HT1080 (cell line): Measurements from ENCODE around the gene NAA38. TPM values are rescaled to one million over a fixed set of nuclear protein-coding genes. Genes with fewer than 3 reads are reported as not detected.
"Not testable (repeated sequence)": the region's sequence is repeated elsewhere in the genome, so short reads cannot be mapped to it uniquely, and the experiment has no call there.

Experiments
- DNase-seq: peaks from one replicate; pipeline ENCODE4 v3.0.0-alpha.2; 2015; ENCODE audit warnings: low read depth
- small RNA-seq: library from RNA; depleted of rRNA; stranded (forward); fragments of <200 nt; gene quantifications from one replicate; pipeline ENCODE3, GENCODE V24; 2014
- total RNA-seq: library from RNA; depleted of rRNA; stranded (reverse); fragments of >200 nt; shearing (Covaris generic); gene quantifications from 2 replicates; pipeline ENCODE4 v1.2.3, GENCODE V29; 2014; rRNA removed

NAA38 gene
- total RNA-seq, 1 experiment from 2014 or later, result 98.2 TPM

DNA sequence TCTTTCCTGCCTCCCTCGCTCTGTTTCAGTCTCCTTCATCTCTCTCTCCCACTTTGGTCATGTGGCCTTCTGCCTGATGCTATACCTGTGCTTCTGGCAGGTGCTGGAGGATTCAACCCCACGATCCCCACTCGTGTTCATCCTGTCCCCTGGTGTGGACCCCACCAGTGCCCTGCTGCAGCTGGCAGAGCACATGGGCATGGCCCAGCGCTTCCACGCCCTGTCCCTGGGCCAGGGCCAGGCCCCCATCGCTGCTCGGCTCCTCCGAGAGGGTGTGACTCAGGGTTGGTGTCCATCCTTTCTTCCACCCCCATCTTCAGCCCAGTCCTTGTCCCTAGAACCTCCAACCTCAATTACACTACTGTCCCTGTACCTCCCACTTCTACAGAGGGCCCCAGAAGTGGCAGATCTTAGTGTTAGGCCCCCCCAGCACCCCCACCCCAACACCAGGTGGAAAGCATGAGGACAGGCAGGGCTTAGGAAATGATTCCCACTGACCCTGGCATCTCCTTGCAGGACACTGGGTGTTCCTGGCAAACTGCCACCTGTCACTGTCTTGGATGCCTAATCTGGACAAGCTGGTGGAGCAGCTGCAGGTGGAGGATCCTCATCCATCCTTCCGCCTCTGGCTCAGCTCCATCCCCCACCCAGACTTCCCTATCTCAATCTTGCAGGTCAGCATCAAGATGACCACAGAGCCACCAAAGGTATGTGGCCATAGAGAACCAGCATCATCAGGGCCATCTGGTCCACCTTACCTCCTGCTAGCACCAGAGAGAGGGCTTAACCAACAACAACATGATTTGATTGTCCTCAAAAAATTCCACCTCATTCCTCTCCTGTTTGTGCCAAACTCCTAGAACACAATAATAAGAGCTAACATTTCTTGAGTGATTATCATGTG, 33.1 kb downstream of the NAA38 start:
- DNase-seq, result no peak

DNA sequence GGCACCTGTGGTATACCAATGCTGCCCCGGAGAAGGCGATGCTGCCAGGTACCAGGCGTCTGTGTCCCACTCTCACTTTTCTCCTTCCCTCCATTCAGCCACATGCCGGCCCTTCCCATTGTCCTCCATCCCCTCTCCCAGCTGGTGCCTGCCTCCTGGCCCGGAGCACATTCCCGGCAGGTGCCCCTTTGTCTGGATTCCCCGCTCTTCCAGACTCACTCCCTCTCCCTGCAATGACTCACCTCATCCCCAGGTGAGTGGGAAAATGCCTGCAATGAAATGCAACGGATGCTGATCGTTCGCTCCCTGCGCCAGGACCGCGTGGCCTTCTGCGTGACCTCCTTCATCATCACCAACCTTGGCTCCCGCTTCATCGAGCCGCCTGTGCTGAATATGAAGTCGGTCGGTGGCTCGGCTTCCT, 33.8 kb downstream of the NAA38 start:
- no peak for DNase-seq

DNA sequence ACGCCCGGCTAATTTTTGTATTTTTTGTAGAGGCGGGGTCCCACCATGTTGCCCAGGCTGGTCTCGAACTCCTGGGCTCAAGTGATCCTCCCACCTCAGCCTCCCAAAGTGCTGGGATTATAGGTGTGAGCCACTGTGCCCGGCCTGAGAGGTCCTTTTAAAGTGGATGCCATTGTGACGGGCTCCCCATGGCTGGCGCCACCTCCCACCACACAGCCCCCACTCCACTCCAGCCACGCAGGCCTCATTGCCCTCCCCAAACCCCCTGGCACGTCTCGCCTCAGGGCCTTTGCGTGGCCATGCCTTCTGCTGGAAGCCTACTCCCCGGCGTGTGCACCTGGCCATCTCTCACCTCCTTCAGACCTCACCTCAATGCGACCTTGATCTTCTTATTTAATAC, 35.2 kb downstream of the NAA38 start:
- no peak for DNase-seq

DNA sequence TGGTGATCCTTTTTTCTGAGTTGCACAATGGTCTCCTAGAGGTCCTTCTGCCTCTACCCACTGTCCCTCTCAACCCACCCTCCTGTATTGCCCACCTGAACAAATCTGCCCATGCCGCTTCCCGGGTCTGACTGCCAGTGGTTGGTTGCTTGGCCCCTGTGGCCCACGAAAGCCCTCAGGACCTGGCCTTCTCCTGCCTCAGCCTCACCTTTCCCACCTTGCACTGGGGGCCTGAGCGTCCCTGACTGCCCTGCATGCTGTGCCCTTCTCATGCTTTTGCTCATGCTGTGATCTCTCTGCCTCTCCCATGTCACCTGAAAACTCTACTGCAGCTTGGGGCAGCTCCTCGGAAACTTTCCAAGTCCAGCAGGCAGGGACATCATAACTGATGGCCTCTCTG, 37.1 kb downstream of the NAA38 start:
- DNase-seq, result no peak

DNA sequence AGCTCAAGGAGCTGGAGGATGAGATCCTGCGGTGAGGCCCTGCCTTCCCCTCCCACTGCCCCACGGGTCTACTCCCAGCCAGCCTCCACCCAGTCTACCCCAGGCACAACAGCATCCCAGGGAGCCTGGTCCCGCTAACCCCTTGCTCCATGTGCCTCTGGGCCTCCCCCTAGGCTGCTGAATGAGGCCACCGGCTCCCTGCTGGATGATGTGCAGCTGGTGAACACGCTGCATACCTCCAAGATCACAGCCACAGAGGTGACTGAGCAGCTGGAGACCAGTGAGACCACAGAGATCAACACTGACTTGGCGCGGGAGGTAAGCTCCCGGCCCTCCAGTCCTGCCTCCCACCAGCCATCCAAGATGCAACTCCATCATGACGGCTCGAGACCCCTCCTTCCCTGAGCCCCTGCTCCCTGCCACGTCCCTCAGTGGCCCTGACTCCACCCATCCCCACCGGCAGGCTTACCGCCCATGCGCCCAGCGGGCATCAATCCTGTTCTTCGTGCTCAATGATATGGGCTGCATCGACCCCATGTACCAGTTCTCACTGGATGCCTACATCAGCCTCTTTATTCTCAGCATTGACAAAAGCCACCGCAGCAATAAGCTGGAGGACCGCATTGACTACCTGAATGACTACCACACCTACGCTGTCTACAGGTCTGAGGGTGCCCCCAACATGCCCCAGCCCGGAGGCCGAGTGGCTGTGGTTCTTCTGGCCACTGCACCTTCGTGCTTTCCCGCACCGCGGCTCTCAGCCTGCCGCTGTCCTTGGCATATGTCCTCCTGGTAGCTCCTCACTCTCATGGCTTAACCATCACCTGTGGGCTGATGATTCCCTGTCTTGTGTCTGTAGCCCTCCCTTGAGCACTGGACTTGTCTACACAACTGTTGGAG, 38.4 kb downstream of the NAA38 start:
- no peak for DNase-seq

DNA sequence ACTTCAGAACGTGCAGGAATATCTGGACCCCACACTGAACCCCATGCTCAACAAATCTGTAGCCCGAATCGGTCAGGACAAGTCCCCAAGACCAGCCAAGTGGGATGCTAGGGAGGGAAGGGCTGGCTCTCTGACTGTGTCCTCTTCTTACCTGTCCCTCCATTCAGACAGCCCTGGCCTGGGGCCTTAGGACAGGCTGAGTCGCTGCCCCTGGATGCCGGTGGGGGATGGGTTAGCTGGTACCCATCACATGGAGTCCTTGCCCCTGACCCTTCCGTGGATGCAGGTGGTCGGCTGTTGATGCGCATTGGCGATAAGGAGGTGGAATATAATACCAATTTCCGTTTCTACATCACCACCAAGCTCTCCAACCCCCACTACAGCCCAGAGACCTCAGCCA, 39.3 kb downstream of the NAA38 start:
- no peak for DNase-seq

DNA sequence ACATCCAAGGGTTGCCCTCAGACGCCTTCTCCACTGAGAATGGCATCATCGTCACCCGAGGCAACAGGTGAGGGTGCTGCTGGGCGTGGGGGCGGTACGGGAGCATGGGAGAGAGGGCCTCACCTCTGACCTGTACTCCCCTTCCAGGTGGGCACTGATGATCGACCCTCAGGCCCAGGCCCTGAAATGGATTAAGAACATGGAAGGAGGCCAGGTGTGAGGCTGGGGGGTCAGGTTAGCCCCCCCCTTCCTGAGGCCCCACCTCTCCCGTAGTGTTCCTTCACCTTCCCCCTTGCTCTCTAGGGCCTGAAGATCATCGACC, 39.8 kb downstream of the NAA38 start:
- no peak for DNase-seq

DNA sequence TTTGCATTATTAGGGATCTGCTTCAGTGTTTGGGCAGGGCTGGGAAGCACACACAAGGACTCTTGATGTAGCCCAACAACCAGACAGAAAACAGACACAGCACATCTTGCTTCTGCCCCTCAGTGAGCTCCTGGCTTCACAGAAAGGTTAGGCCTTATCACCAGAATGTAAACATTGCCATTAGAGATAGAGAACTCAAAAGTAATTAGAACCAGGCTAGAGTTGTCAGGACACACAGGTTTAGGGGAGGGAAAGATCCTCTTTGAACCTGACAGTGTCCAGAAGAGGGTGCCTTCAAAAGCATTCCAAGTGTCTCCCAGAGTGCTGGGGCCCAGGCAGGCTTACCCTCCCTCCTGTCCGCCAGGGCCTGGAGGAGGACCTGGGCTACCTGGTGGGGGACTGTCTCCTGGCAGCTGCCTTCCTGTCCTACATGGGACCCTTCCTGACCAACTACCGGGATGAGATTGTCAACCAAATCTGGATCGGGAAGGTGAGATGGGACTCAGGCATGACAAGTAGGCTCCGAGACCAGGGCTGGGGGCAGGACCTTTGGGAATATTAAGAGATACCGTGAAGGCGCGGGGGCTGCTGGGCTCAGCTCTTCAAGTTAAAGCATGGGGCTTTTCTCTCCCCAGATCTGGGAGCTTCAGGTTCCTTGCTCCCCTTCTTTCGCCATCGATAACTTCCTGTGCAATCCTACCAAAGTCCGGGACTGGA, 40.3 kb downstream of the NAA38 start:
- DNase-seq, result no peak

DNA sequence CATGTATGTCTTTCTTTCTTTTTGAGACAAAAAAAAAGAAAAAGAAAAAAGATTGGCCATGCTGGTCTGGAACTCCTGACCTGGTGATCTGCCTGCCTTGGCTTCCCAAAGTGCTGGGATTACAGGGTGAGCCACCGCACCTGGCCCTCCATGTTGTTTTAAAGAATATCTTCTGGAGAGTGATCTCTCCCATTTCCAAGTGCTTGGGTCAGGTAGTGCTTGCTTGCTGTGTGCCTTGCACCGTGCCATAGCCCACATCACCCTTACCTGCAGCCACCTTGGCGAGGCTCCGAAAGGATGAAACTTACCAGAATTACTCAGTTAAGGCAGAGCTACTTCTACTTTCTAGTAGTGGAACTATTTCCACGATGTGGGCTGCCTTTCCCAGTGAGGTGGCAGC, 42.4 kb downstream of the NAA38 start:
- no peak for DNase-seq

DNA sequence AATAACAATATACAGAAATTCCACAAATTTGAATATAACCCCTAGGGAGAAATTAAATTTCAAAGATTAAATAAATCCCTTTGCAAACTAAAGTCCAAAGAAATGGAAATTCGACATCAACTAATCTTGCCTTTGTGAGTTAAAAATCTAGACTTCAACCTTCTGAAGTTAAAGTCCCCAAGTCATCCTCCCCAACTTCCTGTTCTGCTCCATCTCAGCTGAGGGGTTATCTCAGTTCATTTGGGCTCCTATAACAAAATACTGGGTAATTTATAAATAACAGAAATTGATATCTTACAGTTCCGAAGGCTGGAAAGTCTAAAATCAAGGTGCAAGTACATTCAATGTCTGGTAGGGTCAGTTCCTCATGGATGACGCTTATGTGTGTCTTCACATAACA, 46.1 kb downstream of the NAA38 start:
- DNase-seq, result no peak

DNA sequence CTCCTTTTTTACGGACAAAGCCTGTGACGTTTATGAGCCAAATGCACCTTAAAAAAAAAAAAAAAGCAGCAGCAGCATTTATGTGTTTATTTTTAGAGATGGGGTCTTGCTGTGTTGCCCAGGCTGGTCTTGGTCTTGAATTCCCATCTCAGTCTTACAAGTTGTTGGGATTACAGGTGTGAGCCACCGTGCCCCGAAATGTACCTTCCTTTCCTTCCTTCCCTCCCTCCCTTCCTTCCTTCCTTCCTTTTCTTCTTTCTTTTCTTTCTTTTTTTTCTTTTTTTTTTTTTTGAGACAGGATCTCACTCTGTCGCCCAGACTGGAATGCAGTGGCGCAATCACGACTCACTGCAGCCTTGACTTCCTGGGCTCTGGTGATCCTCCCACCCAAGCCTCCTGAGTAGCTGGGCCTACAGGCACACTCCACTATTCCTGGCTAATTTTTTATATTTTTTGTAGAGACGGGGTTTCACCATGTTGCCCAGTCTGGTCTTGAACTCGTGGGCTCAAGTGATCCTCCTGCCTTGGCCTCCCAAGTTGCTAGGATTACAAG, 47.5 kb downstream of the NAA38 start:
- not testable (repeated sequence) for DNase-seq

DNA sequence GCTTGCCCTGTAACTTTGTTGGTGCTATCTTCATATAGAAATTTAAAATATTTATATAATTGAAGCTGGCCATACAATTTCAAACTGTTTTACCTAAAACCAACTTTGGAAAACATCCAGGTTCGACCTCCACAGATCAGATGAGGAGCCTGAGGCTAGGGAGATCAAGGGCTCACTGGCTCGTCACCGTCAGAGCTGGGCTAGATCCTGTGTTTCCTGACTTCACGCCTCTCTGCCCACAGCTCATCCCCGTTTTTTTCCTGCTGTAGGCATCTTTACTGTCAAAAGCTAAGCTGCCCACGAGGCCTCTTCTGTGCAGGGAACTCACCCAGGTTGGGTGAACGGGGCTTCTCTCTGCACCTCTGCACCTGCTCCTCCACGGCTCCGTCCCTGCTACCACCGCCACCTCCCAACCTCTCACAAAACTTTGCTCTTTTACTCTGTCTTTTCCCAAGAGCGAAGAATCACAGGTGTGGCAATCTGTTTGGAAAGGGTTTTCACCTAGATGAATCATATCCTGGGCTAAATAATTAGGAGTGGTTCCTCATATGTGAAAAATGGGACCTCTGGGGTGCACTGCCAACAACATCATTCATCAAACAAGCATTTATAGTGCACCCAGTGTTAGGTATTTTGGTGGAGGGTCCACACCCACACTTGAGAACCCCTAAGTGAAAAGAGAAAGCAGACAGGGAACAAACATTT, 48.1 kb downstream of the NAA38 start:
- DNase-seq, result no peak

DNA sequence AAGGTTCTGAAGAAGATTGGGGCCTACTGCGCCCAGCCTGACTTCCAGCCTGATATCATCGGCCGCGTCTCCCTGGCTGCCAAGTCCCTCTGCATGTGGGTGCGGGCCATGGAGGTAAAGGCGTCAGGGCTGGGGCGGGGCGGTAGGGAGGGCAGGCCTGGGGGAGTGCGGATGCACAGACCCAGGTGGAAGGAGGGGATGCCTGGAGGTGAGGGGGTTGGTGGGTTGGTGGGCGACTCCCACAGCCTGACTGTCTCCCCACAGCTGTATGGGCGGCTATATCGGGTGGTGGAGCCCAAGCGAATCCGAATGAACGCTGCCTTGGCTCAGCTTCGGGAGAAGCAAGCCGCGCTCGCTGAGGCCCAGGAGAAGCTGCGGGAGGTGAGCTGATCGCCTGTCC, 50.2 kb downstream of the NAA38 start:
- no peak for DNase-seq

Small RNA genes lying within 50 kb of the gene (small RNA-seq; reads per million reads assigned to genes)
- 20.6 reads per million, percentile 93 among the genes with 10 or more reads in this experiment for gene SCARNA21

Other genes with a start within 250 kb of the NAA38 start
- gene FXR2, start 242.7 kb downstream of the NAA38 start, total RNA-seq, result 54.4 and 60.7 TPM in 2 replicates
- gene SAT2, start 229.7 kb downstream of the NAA38 start, total RNA-seq, result 18.6 and 20.8 TPM in 2 replicates
- not detected in 2 replicates for gene SHBG, start 227.4 kb downstream of the NAA38 start, total RNA-seq
- gene ATP1B2, start 206.6 kb downstream of the NAA38 start, total RNA-seq, result not detected in 2 replicates
- gene TP53, start 170.1 kb downstream of the NAA38 start, total RNA-seq, result 29.5 and 47.7 TPM in 2 replicates
- gene WRAP53, start 169.1 kb downstream of the NAA38 start, total RNA-seq, result 25.2 and 29.2 TPM in 2 replicates
- gene EFNB3, start 152.4 kb downstream of the NAA38 start, total RNA-seq, result 5.7 and 7.7 TPM in 2 replicates
- gene DNAH2, start 139.8 kb downstream of the NAA38 start, total RNA-seq, result not detected in 2 replicates
- 0.27 and 0.87 TPM in 2 replicates for gene KDM6B, start 23.3 kb downstream of the NAA38 start, total RNA-seq
- 0.88 TPM in 1 of 2 replicates, not detected in the other for gene TMEM88, start 2.5 kb downstream of the NAA38 start, total RNA-seq
- gene CYB5D1, start 444 bp upstream of the NAA38 start, total RNA-seq, result 4.8 and 6.4 TPM in 2 replicates
- 82.5 and 84.7 TPM in 2 replicates for gene CHD3, start 31.2 kb upstream of the NAA38 start, total RNA-seq
- gene RNF227, start 58.7 kb upstream of the NAA38 start, total RNA-seq, result 0.90 and 2.3 TPM in 2 replicates
- 1.8 and 3.5 TPM in 2 replicates for gene KCNAB3, start 72.3 kb upstream of the NAA38 start, total RNA-seq
- 34.9 and 71.5 TPM in 2 replicates for gene TRAPPC1, start 74.4 kb upstream of the NAA38 start, total RNA-seq
- 18.8 and 28.7 TPM in 2 replicates for gene CNTROB, start 74.6 kb upstream of the NAA38 start, total RNA-seq
- not detected in 2 replicates for gene GUCY2D, start 145.1 kb upstream of the NAA38 start, total RNA-seq
- gene ALOX15B, start 181.5 kb upstream of the NAA38 start, total RNA-seq, result not detected in 2 replicates
- gene ALOX12B, start 230.2 kb upstream of the NAA38 start, total RNA-seq, result 0.51 TPM in 1 of 2 replicates, not detected in the other